ENCODE data around the gene DLGAP1.

Gene DLGAP1

GRCh38 chr18:3798032-3798431, 657.1 kb downstream of the DLGAP1 start:
- DNase-seq: no peak

GRCh38 chr18:3796434-3796833, 658.7 kb downstream of the DLGAP1 start:
- no peak for DNase-seq

- DNase-seq: no peak
Observed at GRCh38 chr18:3794537-3795348, 660.4 kb downstream of the DLGAP1 start.

GRCh38 chr18:3793545-3793944, 661.6 kb downstream of the DLGAP1 start:
- no peak for DNase-seq

GRCh38 chr18:3793111-3793510, 662.0 kb downstream of the DLGAP1 start:
- DNase-seq: no peak

GRCh38 chr18:3792711-3793110, 662.4 kb downstream of the DLGAP1 start:
- no peak for DNase-seq

GRCh38 chr18:3791238-3791637, 663.9 kb downstream of the DLGAP1 start:
- DNase-seq: no peak

GRCh38 chr18:3790703-3791102, 664.4 kb downstream of the DLGAP1 start:
- no peak for DNase-seq

- no peak for DNase-seq
Observed at GRCh38 chr18:3789525-3789924, 665.6 kb downstream of the DLGAP1 start.

GRCh38 chr18:3784949-3785348, 670.2 kb downstream of the DLGAP1 start:
- DNase-seq: no peak

GRCh38 chr18:3782901-3783300, 672.2 kb downstream of the DLGAP1 start:
- DNase-seq: no peak

GRCh38 chr18:3777719-3778118, 677.4 kb downstream of the DLGAP1 start:
- no peak for DNase-seq

- DNase-seq: no peak
Observed at GRCh38 chr18:3777122-3777521, 678.0 kb downstream of the DLGAP1 start.

GRCh38 chr18:3775996-3776395, 679.1 kb downstream of the DLGAP1 start:
- DNase-seq: no peak

- DNase-seq: no peak
Observed at GRCh38 chr18:3773303-3773702, 681.8 kb downstream of the DLGAP1 start.

- DNase-seq: peak; percentile 82
Observed at GRCh38 chr18:3771121-3771971, 683.8 kb downstream of the DLGAP1 start.

GRCh38 chr18:3761266-3761665, 693.8 kb downstream of the DLGAP1 start:
- no peak for DNase-seq

- DNase-seq: no peak
Observed at GRCh38 chr18:3760741-3761140, 694.4 kb downstream of the DLGAP1 start.

GRCh38 chr18:3759099-3759498, 696.0 kb downstream of the DLGAP1 start:
- no peak for DNase-seq

- no peak for DNase-seq
Observed at GRCh38 chr18:3758531-3758930, 696.6 kb downstream of the DLGAP1 start.

- DNase-seq: no peak
Observed at GRCh38 chr18:3757361-3757760, 697.7 kb downstream of the DLGAP1 start.

GRCh38 chr18:3753106-3753505, 702.0 kb downstream of the DLGAP1 start:
- DNase-seq: no peak

GRCh38 chr18:3748086-3748485, 707.0 kb downstream of the DLGAP1 start:
- no peak for DNase-seq

Data from activated CD4-positive, alpha-beta T cell treated with anti-CD3 and anti-CD28 coated beads, Interleukin-2, amount 50 U/mL, for 16 hours (primary cell).